ENCODE measurements around the gene JPT2.

DNA sequence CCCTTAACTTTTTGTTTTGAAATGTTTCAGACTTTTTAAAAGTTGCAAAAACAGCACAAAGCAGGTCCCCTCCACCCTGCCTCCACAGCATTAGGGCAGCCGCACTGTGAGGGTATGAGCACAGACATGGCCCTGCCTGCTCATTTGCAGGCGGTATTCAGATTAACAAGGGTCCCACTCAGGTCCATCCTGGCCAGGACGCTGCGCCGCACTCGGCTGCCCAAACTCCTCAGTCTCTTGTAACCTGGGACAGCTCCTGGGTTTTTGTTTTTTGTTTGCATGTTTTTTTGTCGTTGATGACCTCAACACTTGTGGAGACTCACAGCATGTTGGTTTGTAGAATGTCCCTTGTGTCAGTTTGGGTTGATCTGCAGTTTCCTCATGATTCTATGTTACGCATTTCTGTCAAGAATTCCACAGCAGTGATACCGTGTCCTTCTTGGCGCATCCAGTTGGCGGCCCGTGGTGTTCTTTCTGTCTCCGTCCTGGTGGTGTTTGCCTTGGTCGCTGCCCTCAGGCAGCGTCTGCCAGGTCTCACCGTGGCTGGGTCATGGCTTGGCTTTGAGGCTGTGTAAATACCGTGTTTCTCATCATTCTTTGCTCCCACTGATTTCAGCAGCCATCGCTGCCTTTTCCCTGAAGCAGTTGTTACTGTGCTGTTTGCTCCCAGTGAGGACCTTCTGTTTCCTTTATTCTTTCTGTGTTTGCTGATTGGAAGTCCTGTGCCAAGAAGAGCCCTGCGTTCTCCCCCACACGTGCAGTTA lies 47.4 kb upstream of the JPT2 start:
- TF ChIP-seq, protein P1, sequence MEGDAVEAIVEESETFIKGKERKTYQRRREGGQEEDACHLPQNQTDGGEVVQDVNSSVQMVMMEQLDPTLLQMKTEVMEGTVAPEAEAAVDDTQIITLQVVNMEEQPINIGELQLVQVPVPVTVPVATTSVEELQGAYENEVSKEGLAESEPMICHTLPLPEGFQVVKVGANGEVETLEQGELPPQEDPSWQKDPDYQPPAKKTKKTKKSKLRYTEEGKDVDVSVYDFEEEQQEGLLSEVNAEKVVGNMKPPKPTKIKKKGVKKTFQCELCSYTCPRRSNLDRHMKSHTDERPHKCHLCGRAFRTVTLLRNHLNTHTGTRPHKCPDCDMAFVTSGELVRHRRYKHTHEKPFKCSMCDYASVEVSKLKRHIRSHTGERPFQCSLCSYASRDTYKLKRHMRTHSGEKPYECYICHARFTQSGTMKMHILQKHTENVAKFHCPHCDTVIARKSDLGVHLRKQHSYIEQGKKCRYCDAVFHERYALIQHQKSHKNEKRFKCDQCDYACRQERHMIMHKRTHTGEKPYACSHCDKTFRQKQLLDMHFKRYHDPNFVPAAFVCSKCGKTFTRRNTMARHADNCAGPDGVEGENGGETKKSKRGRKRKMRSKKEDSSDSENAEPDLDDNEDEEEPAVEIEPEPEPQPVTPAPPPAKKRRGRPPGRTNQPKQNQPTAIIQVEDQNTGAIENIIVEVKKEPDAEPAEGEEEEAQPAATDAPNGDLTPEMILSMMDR (IDR thresholded peaks at IDR 0.05), result no peak
- no peak for TF ChIP-seq POLR2A (IDR thresholded peaks at IDR 0.05)
